Omental fat pad (tissue), 4 donors: Measurements from ENCODE around the gene TCEAL2. TPM values are rescaled to one million over a fixed set of nuclear protein-coding genes. Genes with fewer than 3 reads are reported as not detected.
"Not testable (repeated sequence)": the region's sequence is repeated elsewhere in the genome, so short reads cannot be mapped to it uniquely, and the experiment has no call there.

Experiments
- ATAC-seq: fragments of 150-250 bp; one replicate; pipeline ENCODE4 v1.9.1; 2016; ENCODE audit warnings: mild to moderate bottlenecking, moderate library complexity; ENCODE audit not compliant: low FRiP score
- DNase-seq: peaks from one replicate; pipeline ENCODE4 v3.0.0-alpha.2; 2019; ENCODE audit warnings: low spot score
- CTCF ChIP-seq, 3 donors: fragments of 450-650 bp; IDR thresholded peaks; one replicate each; pipeline ENCODE4 v1.5.1; 2016 to 2017; ENCODE audit warnings: antibody characterized with exemption in 3 of 3, mild to moderate bottlenecking in 3 of 3, moderate library complexity in 2 of 3
- total RNA-seq, 4 donors: library from RNA; depleted of rRNA; stranded (reverse); fragments of >200 nt; gene quantifications; one replicate each; pipeline ENCODE4 v1.1.0, GENCODE V29; 2016

Gene TCEAL2
- total RNA-seq, 4 donors from 2014 or later, result 0.95 to 15.1 (median 2.3) TPM

- DNase-seq (no peak), ATAC-seq (no peak)
- no peak for TF ChIP-seq CTCF (IDR thresholded peaks at IDR 0.05)
These were observed 12.6 kb downstream of the TCEAL2 start for GRCh38 chrX:102138064-102138463.

- ATAC-seq, DNase-seq: not testable (repeated sequence)
These were observed 15.4 kb downstream of the TCEAL2 start for GRCh38 chrX:102140876-102141275.

- not testable (repeated sequence) for ATAC-seq, DNase-seq
These were observed 16.2 kb downstream of the TCEAL2 start for GRCh38 chrX:102141631-102142030.

GRCh38 chrX:102142274-102142673 lies 16.8 kb downstream of the TCEAL2 start, which contains the start of gene TCEAL6:
TCEAL6 (minus strand) TSS chrX:102142481.
- peak; percentile 48 for ATAC-seq
- not testable (repeated sequence) for DNase-seq

- no peak for TF ChIP-seq CTCF (IDR thresholded peaks at IDR 0.05)
- no peak for ATAC-seq
These were observed 28.9 kb downstream of the TCEAL2 start for GRCh38 chrX:102154218-102154860.

GRCh38 chrX:102154900-102155805 lies 29.7 kb downstream of the TCEAL2 start:
- no peak for DNase-seq
- ATAC-seq, result peak; percentile 43
- TF ChIP-seq CTCF (IDR thresholded peaks at IDR 0.05), result no peak

More at GRCh38 chrX:102154218-102154860, 28.9 kb downstream of the TCEAL2 start:
- DNase-seq, result no peak

- no peak for TF ChIP-seq CTCF (IDR thresholded peaks at IDR 0.05)
- DNase-seq, result no peak
- peak; percentile 94 for ATAC-seq
These were observed 30.3 kb downstream of the TCEAL2 start, which contains the start of gene BEX5 for GRCh38 chrX:102155806-102156179. BEX5 (minus strand) TSS chrX:102155977; CDS start chrX:102154265, 1,712 bp downstream.

Other genes starting within 250 kb of the TCEAL2 start
- 10 to 100 TPM in 1 of 4 donors, 1 to 10 TPM in 3; 5.3 to 14.5 (median 6.3) TPM for gene ZMAT1, start 193.7 kb upstream of the TCEAL2 start, total RNA-seq
- 1 to 10 TPM in 1 of 4 donors, not detected in 3; 9.7 TPM for gene TCEAL6, start 16.8 kb downstream of the TCEAL2 start, total RNA-seq
- 1 to 10 TPM in 2 of 4 donors, under 1 TPM in 1, not detected in 1; 0.84 to 5.8 (median 2.1) TPM for gene BEX5, start 30.3 kb downstream of the TCEAL2 start, total RNA-seq
- gene TCP11X1, start 89.6 kb downstream of the TCEAL2 start, total RNA-seq, result not detected
- gene NXF2, start 121.5 kb downstream of the TCEAL2 start, total RNA-seq, result not detected